H1 (cell line): ENCODE data around the gene HMGXB3. TPM values are rescaled to one million over a fixed set of nuclear protein-coding genes. Genes with fewer than 3 reads are reported as not detected.

ENCODE experiments used
- CTCF ChIA-PET: fragments of 300-600 bp; sonication (Branson Sonifier 250); formaldehyde crosslinking; loops from one replicate; lab custom pipeline; 2021; ENCODE audit not compliant: partially characterized antibody; lab: Charles Lee
- POLR2A ChIA-PET: fragments of 300-600 bp; sonication (Branson Sonifier 250); formaldehyde crosslinking; loops from one replicate; lab custom pipeline; 2021; ENCODE audit warnings: inconsistent platforms; ENCODE audit not compliant: partially characterized antibody; lab: Charles Lee
- DNase-seq, 2 experiments: peaks; one replicate each; pipeline versions ENCODE4 v3.0.0 to v3.0.0-alpha.2; 2010 to 2022; ENCODE audit warnings: low spot score in 2 of 2, low read depth in 1 of 2, mixed read lengths in 1 of 2
- FAIRE-seq: peaks from 2 replicates; lab custom pipeline; 2011; peaks lifted over from hg19 to GRCh38; lab: Jason Lieb, UNC
- H2AFZ ChIP-seq: 2 replicates; pipeline ENCODE4 v1.8.1; 2012; ENCODE audit warnings: low read length, inconsistent platforms
- H2AK5ac ChIP-seq: 2 replicates; pipeline ENCODE4 v1.6.1; 2013; ENCODE audit warnings: low read depth, low read length
- H2BK120ac ChIP-seq: replicated peaks from 2 replicates; pipeline ENCODE3; 2013; ENCODE audit warnings: low read depth, low read length, inconsistent platforms
- H2BK12ac ChIP-seq: 2 replicates; pipeline ENCODE4 v1.6.1; 2013; ENCODE audit warnings: low read depth, low read length
- H2BK15ac ChIP-seq: 2 replicates; pipeline ENCODE4 v1.6.1; 2013; ENCODE audit warnings: low read length
- H2BK20ac ChIP-seq: 2 replicates; pipeline ENCODE4 v1.6.1; 2013; ENCODE audit warnings: low read length
- H2BK5ac ChIP-seq: 2 replicates; pipeline ENCODE4 v1.6.1; 2013; ENCODE audit warnings: low read depth, low read length
- H3K14ac ChIP-seq: 2 replicates; pipeline ENCODE4 v1.6.1; 2013; ENCODE audit warnings: inconsistent platforms; ENCODE audit not compliant: insufficient read length
- H3K18ac ChIP-seq: 2 replicates; pipeline ENCODE4 v1.6.1; 2013; ENCODE audit warnings: low read length; ENCODE audit errors: extremely low read depth
- H3K23ac ChIP-seq: 2 replicates; pipeline ENCODE4 v1.6.1; 2013; ENCODE audit warnings: inconsistent platforms; ENCODE audit not compliant: insufficient read length
- H3K23me2 ChIP-seq: 2 replicates; pipeline ENCODE4 v1.6.1; 2013; ENCODE audit warnings: low read depth, low read length
- H3K27ac ChIP-seq: 2 replicates; pipeline ENCODE4 v1.6.1; 2011; ENCODE audit warnings: low read depth, low read length, inconsistent platforms
- H3K27me3 ChIP-seq, 4 experiments: replicated peaks in 1 of 4; 1 replicate in 1 of 4; 2 replicates in 3 of 4; pipeline versions ENCODE4 v1.6.1 to v1.8.1; 2011 to 2013; ENCODE audit warnings: low read length in 3 of 4, mild to moderate bottlenecking in 3 of 4, inconsistent platforms in 2 of 4, mixed read lengths in 2 of 4, moderate library complexity in 1 of 4; ENCODE audit not compliant: control insufficient read depth in 3 of 4, insufficient read depth in 3 of 4; ENCODE audit errors: extremely low read depth in 1 of 4
- H3K36me3 ChIP-seq, 4 experiments: 2 replicates each; pipeline versions ENCODE4 v1.6.1 to v1.8.1; 2011 to 2013; ENCODE audit warnings: mild to moderate bottlenecking in 4 of 4, low read length in 3 of 4, moderate library complexity in 2 of 4, control low read depth in 1 of 4, inconsistent platforms in 1 of 4; ENCODE audit not compliant: insufficient read depth in 4 of 4, control insufficient read depth in 2 of 4
- H3K4ac ChIP-seq: replicated peaks from 2 replicates; pipeline ENCODE3; 2013; ENCODE audit warnings: low read length, low read depth, mixed read lengths, inconsistent platforms; ENCODE audit not compliant: insufficient read length
- H3K4me1 ChIP-seq, 4 experiments: replicated peaks in 1 of 4; 1 replicate in 1 of 4; 2 replicates in 3 of 4; pipeline versions ENCODE4 v1.6.1 to v1.8.1; 2011 to 2013; ENCODE audit warnings: low read length in 3 of 4, inconsistent platforms in 2 of 4, mixed read lengths in 1 of 4; ENCODE audit not compliant: insufficient read depth in 4 of 4, control insufficient read depth in 3 of 4
- H3K4me2 ChIP-seq, 2 experiments: 2 replicates each; pipeline versions ENCODE4 v1.6.1 to v1.8.1; 2011 to 2013; ENCODE audit warnings: low read depth in 2 of 2, low read length in 2 of 2, control low read depth in 1 of 2, inconsistent platforms in 1 of 2, mild to moderate bottlenecking in 1 of 2; ENCODE audit not compliant: insufficient read depth in 1 of 2
- H3K4me3 ChIP-seq, 4 experiments: fragments of 200-600, 300-600 bp in 1 of 4; sonication (generic), shearing (Covaris generic), sonication (Bioruptor Twin) in 1 of 4; 2 replicates each; pipeline versions ENCODE4 v1.5.1 to v1.8.1; 2011 to 2016; ENCODE audit warnings: low read length in 4 of 4, low read depth in 3 of 4, control low read depth in 2 of 4, inconsistent platforms in 2 of 4, mild to moderate bottlenecking in 2 of 4, mixed read lengths in 1 of 4, moderate library complexity in 1 of 4; ENCODE audit not compliant: insufficient read depth in 2 of 4; ENCODE audit errors: extremely low read depth in 1 of 4
- H3K56ac ChIP-seq: replicated peaks from 2 replicates; pipeline ENCODE3; 2013; ENCODE audit warnings: low read depth, mild to moderate bottlenecking, mixed read lengths, low read length, inconsistent platforms; ENCODE audit not compliant: insufficient read length
- H3K79me1 ChIP-seq: 2 replicates; pipeline ENCODE4 v1.6.1; 2013; ENCODE audit warnings: low read depth, low read length, control low read depth
- H3K79me2 ChIP-seq, 2 experiments: 2 replicates each; pipeline versions ENCODE4 v1.6.1 to v1.8.1; 2012 to 2013; ENCODE audit warnings: low read length in 2 of 2, mild to moderate bottlenecking in 2 of 2, inconsistent platforms in 1 of 2; ENCODE audit not compliant: insufficient read depth in 2 of 2, control insufficient read depth in 1 of 2
- H3K9ac ChIP-seq, 4 experiments: replicated peaks in 1 of 4; 1 replicate in 1 of 4; 2 replicates in 3 of 4; pipeline versions ENCODE4 v1.6.1 to v1.8.1; 2011 to 2013; ENCODE audit warnings: low read depth in 3 of 4, low read length in 3 of 4, control low read depth in 2 of 4, mild to moderate bottlenecking in 2 of 4, moderate library complexity in 2 of 4, inconsistent platforms in 1 of 4; ENCODE audit errors: extremely low read depth in 1 of 4
- H3K9me3 ChIP-seq, 2 experiments: 2 replicates each; pipeline versions ENCODE4 v1.6.1 to v1.8.1; 2012 to 2013; ENCODE audit warnings: mild to moderate bottlenecking in 2 of 2, moderate library complexity in 2 of 2, control low read depth in 1 of 2, inconsistent platforms in 1 of 2, low read depth in 1 of 2, low read length in 1 of 2, mixed read lengths in 1 of 2; ENCODE audit not compliant: insufficient read depth in 2 of 2
- H4K20me1 ChIP-seq, 2 experiments: replicated peaks in 1 of 2; 2 replicates each; pipeline versions ENCODE3 to v1.8.1; 2011 to 2013; ENCODE audit warnings: inconsistent platforms in 2 of 2, low read length in 2 of 2, mild to moderate bottlenecking in 1 of 2; ENCODE audit not compliant: insufficient read depth in 2 of 2, control insufficient read depth in 1 of 2
- H4K5ac ChIP-seq: 2 replicates; pipeline ENCODE4 v1.6.1; 2013; ENCODE audit warnings: low read length, low read depth, mixed read lengths, inconsistent platforms; ENCODE audit not compliant: insufficient read length
- H4K8ac ChIP-seq: 2 replicates; pipeline ENCODE4 v1.8.0; 2013; ENCODE audit warnings: mild to moderate bottlenecking, moderate library complexity, low read length, inconsistent platforms; ENCODE audit not compliant: insufficient read depth; ENCODE audit errors: extremely low read depth
- H4K91ac ChIP-seq: replicated peaks from 2 replicates; pipeline ENCODE3; 2013; ENCODE audit warnings: low read length, mixed read lengths, inconsistent platforms; ENCODE audit not compliant: insufficient read length
- ASH2L ChIP-seq: fragments of 200-600, 300-600 bp; sonication (generic); IDR thresholded peaks from one replicate; pipeline ENCODE4 v1.7.1; 2017; ENCODE audit warnings: low read length
- HDAC2 ChIP-seq, 2 experiments: fragments of 300-600 bp in 1 of 2; sonication (generic) in 1 of 2; IDR thresholded peaks; 2 replicates each; pipeline ENCODE4 v1.6.1; 2011 to 2012; ENCODE audit warnings: low read depth in 2 of 2, low read length in 2 of 2, mild to moderate bottlenecking in 2 of 2, moderate library complexity in 2 of 2, borderline replicate concordance in 1 of 2, inconsistent platforms in 1 of 2
- MAFK ChIP-seq: IDR thresholded peaks from 2 replicates; pipeline ENCODE4 v1.6.1; 2012; ENCODE audit warnings: low read depth, mild to moderate bottlenecking, improper control_type of control experiment, low read length
- SP4 ChIP-seq: IDR thresholded peaks from 2 replicates; pipeline ENCODE4 v1.6.1; 2012; ENCODE audit warnings: low read length, inconsistent platforms
- WGBS, 2 experiments: shearing (Covaris generic) in 1 of 2; methylation state at CpG; one replicate each; pipeline versions ENCODE4 v1.1.6 to v1.1.7; 2013 to 2015; ENCODE audit warnings: low lambda C conversion rate in 2 of 2, mixed read lengths in 2 of 2, inconsistent platforms in 1 of 2, low coverage in 1 of 2, missing lambda C conversion rate in 1 of 2; ENCODE audit not compliant: insufficient replicate concordance in 2 of 2, insufficient coverage in 1 of 2, insufficient read length in 1 of 2; ENCODE audit errors: extremely low coverage in 1 of 2, missing lambda C conversion rate in 1 of 2; 5-methylcytosine and 5-hydroxymethylcytosine counted together
- polyA plus RNA-seq, 7 experiments: library from polyadenylated mRNA; depleted of rRNA in 3 of 7; stranded (reverse) in 5 of 7; unstranded in 2 of 7; fragments of >200 nt in 5 of 7; fragments of 200-250 nt in 2 of 7; gene quantifications; 1 replicate in 5 of 7; 2 replicates in 1 of 7; 4 replicates in 1 of 7; pipeline versions ENCODE4 v1.2.1 to v1.2.3, GENCODE V29; 2011 to 2013; ENCODE audit warnings: missing spikeins in 2 of 7, mixed read lengths in 2 of 7
- total RNA-seq: library from RNA; stranded (reverse); fragmentation: NEBNext Ultra II Directional; extraction: Animal tissue kit (Norgen Biotek cat#: 25700); gene quantifications from 2 replicates; pipeline ENCODE4 v1.2.1, GENCODE V29; 2021
- TF ChIP-seq, protein P1 (sequence below): IDR thresholded peaks from 2 replicates; pipeline ENCODE4 v1.6.1; 2012; ENCODE audit warnings: inconsistent platforms

HMGXB3 gene
- total and polyA plus RNA-seq, 2 of the 8 experiments (the other 6 are each of a cell fraction or from before 2014, with no cell fraction given), result 26.8 to 28.0 TPM

DNA sequence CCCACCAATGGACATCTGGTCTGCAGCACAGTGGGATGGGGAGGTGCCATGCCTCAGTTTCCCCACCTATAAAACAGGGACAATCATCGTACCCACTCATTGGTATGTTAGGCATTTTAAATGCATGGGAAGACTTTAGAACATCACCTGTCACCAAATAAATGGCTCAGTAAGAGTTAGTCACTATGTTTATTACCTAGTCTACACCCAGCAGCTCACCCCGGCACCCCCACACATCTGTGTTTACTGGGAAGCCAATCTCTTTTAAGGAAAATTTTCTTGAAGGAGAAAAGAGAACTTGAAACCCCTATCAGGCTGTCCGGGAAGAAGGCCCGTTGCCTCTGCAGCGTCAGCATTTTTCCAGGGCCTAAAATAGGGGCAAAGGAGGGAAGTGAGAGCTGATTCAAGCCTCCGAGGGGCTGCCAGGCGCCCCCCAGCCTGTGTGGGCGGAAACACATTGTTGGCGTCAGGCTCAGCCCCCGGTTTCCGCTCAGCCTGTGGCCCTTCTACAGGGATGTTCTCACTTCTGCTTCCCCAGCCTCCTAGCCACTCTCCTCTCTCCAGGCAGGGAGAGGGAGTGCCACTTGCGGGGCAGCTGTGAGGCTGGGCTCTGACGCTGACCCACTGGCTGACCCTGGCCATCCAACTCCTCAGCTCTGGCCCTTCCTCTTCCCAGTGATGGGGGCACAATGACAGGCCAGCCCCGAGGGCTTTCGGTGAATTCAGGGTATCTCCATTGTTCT, 81.2 kb downstream of the HMGXB3 start:
- no peaks in the 10 kb centered on the region; the same call in 1 of the 2 replicates for H3K23me2 ChIP-seq
- no peak overlapping the region for H2BK20ac ChIP-seq
- peak overlapping the region; percentile 43; the same call in 1 of the 2 replicates for H2BK12ac ChIP-seq
- H3K23ac ChIP-seq, result no peak overlapping the region
- H3K4ac ChIP-seq, result no peak overlapping the region
- POLR2A ChIA-PET, result no interaction called here
- H3K27me3 ChIP-seq, result no peaks in the 10 kb centered on the region; a peak in 1 of 7 replicates
- H4K20me1 ChIP-seq, result no peaks in the 10 kb centered on the region
- DNase-seq (no peak), FAIRE-seq (no peak)
- no peaks in the 10 kb centered on the region for H3K9me3 ChIP-seq
- no peak overlapping the region for H3K14ac ChIP-seq
- H4K91ac ChIP-seq, result no peak overlapping the region
- H3K79me2 ChIP-seq, result no peaks in the 10 kb centered on the region
- no peak overlapping the region for H2AK5ac ChIP-seq
- H2AFZ ChIP-seq, result peak overlapping the region; percentile 75
- TF ChIP-seq, protein P1, sequence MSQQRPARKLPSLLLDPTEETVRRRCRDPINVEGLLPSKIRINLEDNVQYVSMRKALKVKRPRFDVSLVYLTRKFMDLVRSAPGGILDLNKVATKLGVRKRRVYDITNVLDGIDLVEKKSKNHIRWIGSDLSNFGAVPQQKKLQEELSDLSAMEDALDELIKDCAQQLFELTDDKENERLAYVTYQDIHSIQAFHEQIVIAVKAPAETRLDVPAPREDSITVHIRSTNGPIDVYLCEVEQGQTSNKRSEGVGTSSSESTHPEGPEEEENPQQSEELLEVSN, result no peak
- TF ChIP-seq HDAC2 (IDR thresholded peaks at IDR 0.05; ENCODE audit: borderline replicate concordance in 1 of 2, low read depth in 2 of 2, low read length in 2 of 2), result no peak
- no peak for TF ChIP-seq SP4
- no peak for TF ChIP-seq ASH2L
- peak; percentile 25; the same call in 1 of the 2 replicates for TF ChIP-seq MAFK
- H3K36me3 ChIP-seq, result no peaks in the 10 kb centered on the region
- no peak overlapping the region for H2BK5ac ChIP-seq
- H3K79me1 ChIP-seq, result no peaks in the 10 kb centered on the region
- CTCF ChIA-PET, result interaction anchor here (0.6 to 2.5 kb wide), 9 partner anchors 9 to 305 kb away, joined by 3 to 12 read pairs (median 4); no protein-coding TSS in a partner anchor
- H3K27ac ChIP-seq, result no peak overlapping the region
- peak overlapping the region; percentile 37; the same call in 1 of the 2 replicates for H4K8ac ChIP-seq
- no peak overlapping the region for H2BK15ac ChIP-seq
- no peak overlapping the region for H3K9ac ChIP-seq
- 54% methylated on average over 15 of the region's 15 CpGs; no CpG with 5 or more reads in 1 of the 2 experiments for WGBS, 2 experiments
- no peak overlapping the region for H3K4me2 ChIP-seq
- H3K4me3 ChIP-seq, result no peak overlapping the region
- no peak overlapping the region for H4K5ac ChIP-seq
- no peak overlapping the region for H2BK120ac ChIP-seq
- no peak overlapping the region for H3K56ac ChIP-seq
- H3K18ac ChIP-seq, result no peak overlapping the region
- peaks cover 0 to 6% (median 1%) of the 10 kb centered on the region in 4 experiments; a peak in 5 of 7 replicates for H3K4me1 ChIP-seq
